GM23338 (cell line): ENCODE data around the gene CSTF3. TPM values are rescaled to one million over a fixed set of nuclear protein-coding genes. Genes with fewer than 3 reads are reported as not detected.

Source experiments
- ATAC-seq: fragments of 200-7000 bp; cut with Tn5 transposase; 3 replicates; pipeline ENCODE4 v1.9.1; 2020
- DNase-seq: peaks from one replicate; pipeline ENCODE4 v3.0.0-alpha.2; 2015; ENCODE audit warnings: low spot score
- H2AFZ ChIP-seq: fragments of 200-600 bp; sonication (generic); 2 replicates; pipeline ENCODE4 v1.8.0; 2016; ENCODE audit warnings: antibody characterized with exemption, mild to moderate bottlenecking, moderate library complexity
- H3F3A ChIP-seq: fragments of 200-600 bp; sonication (generic); replicated peaks from 2 replicates; pipeline ENCODE4 v1.8.0; 2017; ENCODE audit warnings: antibody characterized with exemption, mixed run types, low read depth
- H3K27ac ChIP-seq: fragments of 200-600 bp; sonication (generic); 2 replicates; pipeline ENCODE4 v1.6.1; 2016; ENCODE audit warnings: low read depth
- H3K27me3 ChIP-seq: fragments of 200-600 bp; sonication (generic); 2 replicates; pipeline ENCODE4 v1.8.0; 2016; ENCODE audit warnings: mild to moderate bottlenecking, mixed run types, moderate library complexity; ENCODE audit not compliant: insufficient read depth
- H3K36me3 ChIP-seq: fragments of 200-600 bp; sonication (generic); 2 replicates; pipeline ENCODE4 v1.8.0; 2016; ENCODE audit warnings: mild to moderate bottlenecking; ENCODE audit not compliant: insufficient read depth
- H3K4me1 ChIP-seq: fragments of 200-600 bp; sonication (generic); 2 replicates; pipeline ENCODE4 v1.8.0; 2016; ENCODE audit warnings: mild to moderate bottlenecking, moderate library complexity; ENCODE audit not compliant: insufficient read depth
- H3K4me2 ChIP-seq: fragments of 200-600 bp; sonication (generic); 2 replicates; pipeline ENCODE4 v1.7.1; 2017; ENCODE audit warnings: mixed run types
- H3K4me3 ChIP-seq: fragments of 200-600 bp; sonication (generic); 2 replicates; pipeline ENCODE4 v1.6.1; 2016; ENCODE audit warnings: mixed run types
- H3K79me2 ChIP-seq: fragments of 200-600 bp; sonication (generic); replicated peaks from 2 replicates; pipeline ENCODE4 v1.8.0; 2017; ENCODE audit warnings: mild to moderate bottlenecking; ENCODE audit not compliant: insufficient read depth
- H3K9me2 ChIP-seq: fragments of 200-600 bp; sonication (generic); 2 replicates; pipeline ENCODE4 v1.8.0; 2017; ENCODE audit not compliant: insufficient read depth
- H4K20me1 ChIP-seq: fragments of 200-600 bp; sonication (generic); replicated peaks from 2 replicates; pipeline ENCODE4 v1.8.0; 2017; ENCODE audit warnings: mild to moderate bottlenecking; ENCODE audit not compliant: insufficient read depth
- H3K27ac Mint-ChIP-seq: 2 replicates; pipeline ENCODE4 v1.8.0; 2020; ENCODE audit warnings: inconsistent platforms, mild to moderate bottlenecking, moderate library complexity, mixed read lengths
- H3K27me3 Mint-ChIP-seq: 3 replicates; pipeline ENCODE4 v1.8.0; 2022; ENCODE audit warnings: low read depth, mild to moderate bottlenecking, moderate library complexity, mixed read lengths, inconsistent platforms; ENCODE audit not compliant: insufficient read depth, poor library complexity
- H3K36me3 Mint-ChIP-seq: 3 replicates; pipeline ENCODE4 v1.8.0; 2021; ENCODE audit warnings: low read depth, mild to moderate bottlenecking, inconsistent platforms, moderate library complexity, mixed read lengths
- H3K4me1 Mint-ChIP-seq: 3 replicates; pipeline ENCODE4 v1.8.0; 2020; ENCODE audit warnings: mild to moderate bottlenecking, inconsistent platforms, mixed read lengths
- H3K4me3 Mint-ChIP-seq: 3 replicates; pipeline ENCODE4 v1.8.0; 2021; ENCODE audit warnings: moderate library complexity, mild to moderate bottlenecking, inconsistent platforms, mixed read lengths
- H3K9me3 Mint-ChIP-seq: 3 replicates; pipeline ENCODE4 v1.8.0; 2020; ENCODE audit warnings: moderate library complexity, mild to moderate bottlenecking, inconsistent platforms, mixed read lengths
- CREB1 ChIP-seq: fragments of 250-450 bp; sonication (Bioruptor Pico); IDR thresholded peaks from 2 replicates; pipeline ENCODE4 v1.5.0; 2020; ENCODE audit warnings: low read depth, mild to moderate bottlenecking, moderate library complexity
- CTCF ChIP-seq, 2 experiments: fragments of 200-600 bp in 1 of 2; sonication (generic) in 1 of 2; conservative IDR thresholded peaks; 2 replicates each; pipeline versions ENCODE4 v1.5.1 to v1.6.1; 2016 to 2017; ENCODE audit warnings: antibody characterized with exemption in 2 of 2, low read depth in 2 of 2, mild to moderate bottlenecking in 2 of 2, moderate library complexity in 1 of 2
- ETS1 ChIP-seq: IDR thresholded peaks from 2 replicates; pipeline ENCODE4 v1.6.1; 2016; ENCODE audit warnings: antibody characterized with exemption
- EZH2 ChIP-seq: fragments of 200-600 bp; sonication (generic); IDR thresholded peaks from one replicate; pipeline ENCODE4 v1.8.0; 2017; ENCODE audit warnings: antibody characterized with exemption, mild to moderate bottlenecking, low read depth; ENCODE audit not compliant: unreplicated experiment
- EZH2phosphoT487 ChIP-seq: fragments of 200-600 bp; sonication (generic); IDR thresholded peaks from one replicate; pipeline ENCODE4 v1.8.1; 2018; ENCODE audit warnings: antibody characterized with exemption; ENCODE audit not compliant: unreplicated experiment
- JUNB ChIP-seq: IDR thresholded peaks from one replicate; pipeline ENCODE4 v1.6.1; 2016; ENCODE audit warnings: antibody characterized with exemption; ENCODE audit not compliant: unreplicated experiment
- NANOG ChIP-seq: IDR thresholded peaks from 2 replicates; pipeline ENCODE4 v1.6.1; 2016; ENCODE audit warnings: antibody characterized with exemption, borderline replicate concordance
- POLR2AphosphoS5 ChIP-seq: IDR thresholded peaks from 2 replicates; pipeline ENCODE4 v1.6.1; 2016; ENCODE audit warnings: antibody characterized with exemption, low read depth
- REST ChIP-seq: IDR thresholded peaks from one replicate; pipeline ENCODE4 v1.6.1; 2018; ENCODE audit warnings: antibody characterized with exemption; ENCODE audit not compliant: unreplicated experiment
- STAT1 ChIP-seq: IDR thresholded peaks from one replicate; pipeline ENCODE4 v1.6.1; 2016; ENCODE audit warnings: antibody characterized with exemption; ENCODE audit not compliant: unreplicated experiment
- ZNF114 ChIP-seq: fragments of 250-450 bp; sonication (Bioruptor Pico); IDR thresholded peaks from 2 replicates; pipeline ENCODE4 v1.5.0; 2020; ENCODE audit warnings: mild to moderate bottlenecking, moderate library complexity
- ZNF331 ChIP-seq: fragments of 250-450 bp; sonication (Bioruptor Pico); IDR thresholded peaks from 2 replicates; pipeline ENCODE4 v1.5.0; 2020; ENCODE audit warnings: low read depth, mild to moderate bottlenecking, moderate library complexity
- ZNF462 ChIP-seq: fragments of 250-450 bp; sonication (Bioruptor Pico); IDR thresholded peaks from 2 replicates; pipeline ENCODE4 v1.5.0; 2020; ENCODE audit warnings: mild to moderate bottlenecking, moderate library complexity
- polyA plus RNA-seq: library from polyadenylated mRNA; unstranded; fragments of >200 nt; fragmentation: Nextera tagmentation; extraction: Ambion mirVana; gene quantifications from 2 replicates; pipeline ENCODE4 v1.2.1, GENCODE V29; 2016
- total RNA-seq: library from RNA; depleted of rRNA; stranded (reverse); fragments of >200 nt; shearing (Covaris generic); gene quantifications from 2 replicates; pipeline ENCODE4 v1.2.3, GENCODE V29; 2014

The CSTF3 gene
- total and polyA plus RNA-seq, 2 experiments from 2014 or later: 83.2 to 158 TPM

GRCh38 chr11:33182246-33182878 is 21.1 kb upstream of the CSTF3 start:
- H3K9me2 ChIP-seq: no peaks in the 10 kb centered on the region
- H3K27me3 Mint-ChIP-seq: peaks cover 4% of the 10 kb centered on the region
- H3K27ac Mint-ChIP-seq: no peak overlapping the region
- H3K79me2 ChIP-seq: no peaks in the 10 kb centered on the region
- H3K36me3 Mint-ChIP-seq: no peaks in the 10 kb centered on the region
- H3K4me1 Mint-ChIP-seq: peaks cover 23% of the 10 kb centered on the region
- H3K9me3 Mint-ChIP-seq: no peaks in the 10 kb centered on the region
- DNase-seq (no peak), ATAC-seq (no peak)
- no peaks in the 10 kb centered on the region for H3F3A ChIP-seq
- H3K27me3 ChIP-seq: no peaks in the 10 kb centered on the region
- no peak overlapping the region for H3K4me3 Mint-ChIP-seq
- H3K4me3 ChIP-seq: no peak overlapping the region
- H2AFZ ChIP-seq: no peak overlapping the region
- no peaks in the 10 kb centered on the region for H4K20me1 ChIP-seq
- H3K4me2 ChIP-seq: no peak overlapping the region
- no peak for TF ChIP-seq ZNF331 (CRISPR knock-in tag)
- no peak for TF ChIP-seq CTCF (conservative IDR thresholded peaks at IDR 0.05; ENCODE audit: low read depth in 2 of 2)
- TF ChIP-seq EZH2phosphoT487: no peak
- TF ChIP-seq EZH2: no peak
- no peak for TF ChIP-seq REST
- TF ChIP-seq STAT1: no peak
- TF ChIP-seq ZNF462 (CRISPR knock-in tag): no peak
- no peak for TF ChIP-seq JUNB
- TF ChIP-seq POLR2AphosphoS5: no peak
- no peak for TF ChIP-seq NANOG
- no peak for TF ChIP-seq CREB1
- TF ChIP-seq ZNF114 (CRISPR knock-in tag): no peak
- no peak for TF ChIP-seq ETS1
- no peaks in the 10 kb centered on the region for H3K36me3 ChIP-seq
- peaks cover 14% of the 10 kb centered on the region for H3K4me1 ChIP-seq
- no peak overlapping the region for H3K27ac ChIP-seq
